HEK293T (cell line): ENCODE measurements around the gene CD80.

Source experiments
- ARNT ChIP-seq: fragments of 450-650 bp; IDR thresholded peaks from 2 replicates; pipeline ENCODE4 v1.6.1; 2017; ENCODE audit warnings: mild to moderate bottlenecking
- ELF4 ChIP-seq: fragments of 450-650 bp; IDR thresholded peaks from 2 replicates; pipeline ENCODE4 v1.6.1; 2017; ENCODE audit warnings: antibody characterized with exemption
- FOXM1 ChIP-seq: fragments of 450-650 bp; IDR thresholded peaks from 2 replicates; pipeline ENCODE4 v1.6.1; 2017; ENCODE audit warnings: mild to moderate bottlenecking, borderline replicate concordance
- SP1 ChIP-seq: fragments of 450-650 bp; IDR thresholded peaks from 2 replicates; pipeline ENCODE4 v1.6.1; 2017

DNA sequence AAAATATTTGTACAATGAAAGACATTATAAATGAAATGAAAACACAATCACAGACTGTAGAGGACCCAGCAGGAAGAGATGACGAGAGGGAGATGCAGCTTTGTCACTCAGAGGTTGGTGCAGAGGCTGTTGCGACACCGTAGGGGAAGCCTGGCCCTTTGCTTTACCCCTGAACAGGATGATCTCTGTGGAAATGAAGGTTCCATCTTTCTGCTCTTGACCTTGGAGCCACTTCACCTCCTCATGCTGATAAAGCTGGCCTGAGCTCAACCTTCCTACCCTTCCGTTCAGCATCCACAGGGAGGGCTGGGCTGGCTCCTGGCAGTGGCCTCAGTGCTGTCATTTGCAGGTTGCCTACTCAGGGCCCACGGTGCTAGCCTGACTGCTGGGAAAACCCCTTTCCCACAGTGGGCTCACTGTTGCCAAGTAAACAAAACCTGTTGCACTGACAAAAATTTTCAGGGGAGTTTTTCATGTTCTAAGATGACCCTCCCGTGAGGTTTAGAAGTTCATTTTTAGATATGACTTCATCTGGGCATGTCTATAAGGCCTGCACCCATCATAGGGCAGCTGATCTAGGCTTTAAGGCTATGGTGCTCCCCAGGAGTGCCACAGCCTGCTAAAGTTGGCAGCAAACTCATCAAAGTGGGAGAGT is 3.0 kb upstream of the CD80 start:
- TF ChIP-seq ARNT (no peak), SP1 (no peak), FOXM1 (no peak), ELF4 (no peak)
